HG03135 (cell line): Measurements from ENCODE around the gene CBR4.
A peak's percentile ranks its signal among the peaks of the same experiment; 100 is the strongest.

Experiments used
- ATAC-seq: cut with Tn5 transposase; IDR thresholded peaks from one replicate; pipeline ENCODE4 v1.9.1; 2021; ENCODE audit warnings: mild to moderate bottlenecking, moderate library complexity; ENCODE audit not compliant: unreplicated experiment

The CBR4 gene

GRCh38 chr4:169010125-169011023 is at the start of gene CBR4:
Gene CBR4 (minus strand): TSS chr4:169010255. CDS start chr4:169010089, 166 bp downstream.
- ATAC-seq, result peak; percentile 98

GRCh38 chr4:169059306-169060211 is 49.5 kb upstream of the CBR4 start:
- no peak for ATAC-seq

GRCh38 chr4:169058312-169058711 is 48.3 kb upstream of the CBR4 start:
- ATAC-seq, result no peak

- ATAC-seq, result no peak
These were observed 44.8 kb upstream of the CBR4 start for GRCh38 chr4:169054879-169055278.

- ATAC-seq, result no peak
These were observed 42.5 kb upstream of the CBR4 start for GRCh38 chr4:169052594-169052945.

GRCh38 chr4:169051761-169052593 is 41.9 kb upstream of the CBR4 start:
- no peak for ATAC-seq

- ATAC-seq, result no peak
These were observed 41.1 kb upstream of the CBR4 start for GRCh38 chr4:169050881-169051760.

- no peak for ATAC-seq
These were observed 40.2 kb upstream of the CBR4 start for GRCh38 chr4:169050284-169050683.

GRCh38 chr4:169048868-169049414 is 38.9 kb upstream of the CBR4 start:
- ATAC-seq, result no peak

- ATAC-seq, result no peak
These were observed 37.9 kb upstream of the CBR4 start for GRCh38 chr4:169047956-169048355.

GRCh38 chr4:169045862-169046584 is 36.0 kb upstream of the CBR4 start:
- ATAC-seq, result no peak

GRCh38 chr4:169044714-169045447 is 34.8 kb upstream of the CBR4 start:
- no peak for ATAC-seq

- ATAC-seq, result no peak
These were observed 32.6 kb upstream of the CBR4 start for GRCh38 chr4:169042608-169043007.

GRCh38 chr4:169040559-169041261 is 30.7 kb upstream of the CBR4 start:
- no peak for ATAC-seq

- ATAC-seq, result no peak
These were observed 29.3 kb upstream of the CBR4 start for GRCh38 chr4:169039251-169039954.

- no peak for ATAC-seq
These were observed 27.5 kb upstream of the CBR4 start for GRCh38 chr4:169037506-169037905.
